Measurements from ENCODE around the gene DLG2.

DLG2 gene

DNA sequence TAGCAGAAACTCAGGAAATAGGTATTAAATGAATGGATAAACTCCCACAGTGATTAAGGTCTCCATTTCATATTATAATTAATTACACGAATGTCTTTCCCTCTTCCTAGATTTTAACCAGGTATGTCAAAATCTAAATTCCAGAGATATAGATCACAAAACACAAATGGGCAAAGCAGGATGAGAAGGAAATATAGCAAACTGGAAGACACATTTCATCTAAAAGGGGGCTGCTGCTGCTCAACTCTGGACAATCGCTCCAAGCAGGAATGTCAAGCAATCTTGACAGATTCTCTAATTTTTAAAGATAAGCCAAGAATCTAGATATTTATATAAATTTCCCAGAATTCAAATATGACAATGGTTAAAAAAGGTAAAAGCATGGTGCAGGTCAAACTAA lies 1786.8 kb downstream of the DLG2 start:
- no peak for DNase-seq
- no peaks in the 10 kb centered on the region for H3K36me3 ChIP-seq (ENCODE audit: control insufficient read depth in 1 of 2, insufficient read depth in 2 of 2, low read depth in 1 of 2, low read length in 2 of 2)
- H3K79me1 ChIP-seq (replicated peaks; ENCODE audit: low read length, poor library complexity, severe bottlenecking) = no peaks in the 10 kb centered on the region
- H3K14ac ChIP-seq (ENCODE audit: low read length in 2 of 2) = no peak overlapping the region
- no peak overlapping the region for H3K23ac ChIP-seq (ENCODE audit: low read length in 2 of 2)
- no peak overlapping the region for H3K9ac ChIP-seq (ENCODE audit: low read length)
- no peak overlapping the region for H2BK12ac ChIP-seq (ENCODE audit: low read length in 2 of 2)
- H3K27ac ChIP-seq (ENCODE audit: low read length, poor library complexity, severe bottlenecking) = no peak overlapping the region
- no peak overlapping the region for H2AFZ ChIP-seq (ENCODE audit: low read depth, low read length)
- no peak overlapping the region for H2BK15ac ChIP-seq (ENCODE audit: low read depth, poor library complexity, severe bottlenecking)
- no peak overlapping the region for H3K18ac ChIP-seq (ENCODE audit: low read depth in 1 of 2, low read length in 2 of 2)
- no peak overlapping the region for H4K91ac ChIP-seq (ENCODE audit: low read length)
- H3K4me2 ChIP-seq (ENCODE audit: low read length, poor library complexity, severe bottlenecking) = no peak overlapping the region
- no peak overlapping the region for H4K8ac ChIP-seq (ENCODE audit: low read length)
- H3K4me3 ChIP-seq (ENCODE audit: insufficient read depth in 1 of 2, low read depth in 1 of 2, low read length in 2 of 2) = no peak overlapping the region
- 91% methylated on average over 1 of the region's 2 CpGs for WGBS
- no peaks in the 10 kb centered on the region for H3K9me3 ChIP-seq (ENCODE audit: control insufficient read depth, low read length)
- H3K4ac ChIP-seq (ENCODE audit: low read depth in 1 of 2, low read length in 2 of 2) = no peak overlapping the region
- H3K27me3 ChIP-seq (ENCODE audit: control insufficient read depth in 1 of 2, insufficient read depth in 1 of 2, low read length in 2 of 2) = no peaks in the 10 kb centered on the region
- no peak overlapping the region for H2BK120ac ChIP-seq (ENCODE audit: low read depth, low read length)
- no peak overlapping the region for H2AK5ac ChIP-seq (ENCODE audit: low read length, severe bottlenecking)
- no peaks in the 10 kb centered on the region for H3K4me1 ChIP-seq (ENCODE audit: control insufficient read depth, insufficient read depth, low read depth, low read length)
- H2BK5ac ChIP-seq (ENCODE audit: low read depth, low read length, poor library complexity, severe bottlenecking) = no peak overlapping the region

DNA sequence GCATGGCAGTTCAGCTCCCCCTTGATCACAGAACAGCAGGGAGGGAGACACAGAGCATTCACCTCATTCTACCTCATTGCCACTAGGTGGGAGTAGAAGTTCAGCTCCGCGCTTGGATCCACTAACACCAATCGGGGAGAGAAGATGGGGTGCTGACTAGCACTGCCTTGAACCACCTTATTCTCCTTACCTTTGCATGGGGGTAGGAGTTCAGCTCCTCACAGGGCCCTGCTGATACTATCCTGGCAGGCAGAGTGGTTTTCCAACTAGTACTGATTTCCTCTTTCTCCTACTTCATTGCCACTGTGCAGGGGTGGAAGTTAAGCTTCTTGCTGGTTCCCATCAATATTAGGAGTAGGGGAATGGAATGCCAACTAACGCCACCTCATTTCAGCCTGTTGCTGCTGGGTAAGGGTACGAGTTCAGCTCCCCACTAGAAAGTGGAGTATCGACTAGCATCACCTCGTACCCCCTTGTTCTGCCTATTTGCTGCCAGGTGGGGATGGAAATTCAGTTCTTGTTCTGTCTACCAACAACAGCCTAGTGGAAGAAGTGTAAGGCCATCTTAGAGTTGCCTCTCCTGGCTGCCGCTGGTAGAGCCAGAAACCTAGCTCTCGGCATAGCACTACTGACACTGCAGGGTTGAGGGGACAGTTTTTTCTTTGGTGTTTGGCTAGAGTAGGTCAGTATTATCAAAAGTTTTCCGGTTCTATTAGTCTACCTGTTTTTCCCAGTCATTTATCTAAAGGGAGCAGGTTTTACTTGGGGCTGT lies 1790.1 kb downstream of the DLG2 start:
- no peak overlapping the region for H3K4me3 ChIP-seq (ENCODE audit: insufficient read depth in 1 of 2, low read depth in 1 of 2, low read length in 2 of 2)
- H2AK5ac ChIP-seq (ENCODE audit: low read length, severe bottlenecking) = no peak overlapping the region
- no peaks in the 10 kb centered on the region for H3K4me1 ChIP-seq (ENCODE audit: control insufficient read depth, insufficient read depth, low read depth, low read length)
- no peak overlapping the region for H3K18ac ChIP-seq (ENCODE audit: low read depth in 1 of 2, low read length in 2 of 2)
- no peaks in the 10 kb centered on the region for H3K9me3 ChIP-seq (ENCODE audit: control insufficient read depth, low read length)
- no peaks in the 10 kb centered on the region for H3K79me1 ChIP-seq (replicated peaks; ENCODE audit: low read length, poor library complexity, severe bottlenecking)
- no peak overlapping the region for H3K23ac ChIP-seq (ENCODE audit: low read length in 2 of 2)
- H3K27me3 ChIP-seq (ENCODE audit: control insufficient read depth in 1 of 2, insufficient read depth in 1 of 2, low read length in 2 of 2) = no peaks in the 10 kb centered on the region
- H3K36me3 ChIP-seq (ENCODE audit: control insufficient read depth in 1 of 2, insufficient read depth in 2 of 2, low read depth in 1 of 2, low read length in 2 of 2) = no peaks in the 10 kb centered on the region
- H3K4me2 ChIP-seq (ENCODE audit: low read length, poor library complexity, severe bottlenecking) = no peak overlapping the region
- no peak overlapping the region for H4K91ac ChIP-seq (ENCODE audit: low read length)
- no peak overlapping the region for H2BK15ac ChIP-seq (ENCODE audit: low read depth, poor library complexity, severe bottlenecking)
- no peak overlapping the region for H2AFZ ChIP-seq (ENCODE audit: low read depth, low read length)
- no peak overlapping the region for H3K9ac ChIP-seq (ENCODE audit: low read length)
- H2BK12ac ChIP-seq (ENCODE audit: low read length in 2 of 2) = no peak overlapping the region
- no peak overlapping the region for H3K4ac ChIP-seq (ENCODE audit: low read depth in 1 of 2, low read length in 2 of 2)
- no peak overlapping the region for H4K8ac ChIP-seq (ENCODE audit: low read length)
- no peak overlapping the region for H2BK5ac ChIP-seq (ENCODE audit: low read depth, low read length, poor library complexity, severe bottlenecking)
- H2BK120ac ChIP-seq (ENCODE audit: low read depth, low read length) = no peak overlapping the region
- no peak overlapping the region for H3K27ac ChIP-seq (ENCODE audit: low read length, poor library complexity, severe bottlenecking)
- H3K14ac ChIP-seq (ENCODE audit: low read length in 2 of 2) = no peak overlapping the region
- peak; percentile 67 for DNase-seq
- WGBS = 64% methylated on average over 10 of the region's 10 CpGs

GRCh38 chr11:83836065-83836464 lies 1791.1 kb downstream of the DLG2 start:
- Histone ChIP-seq H3K4me3 (ENCODE audit: insufficient read depth in 1 of 2, low read depth in 1 of 2, low read length in 2 of 2) (no peak overlapping the region), H3K18ac (ENCODE audit: low read depth in 1 of 2, low read length in 2 of 2) (no peak overlapping the region), H3K79me1 (replicated peaks; ENCODE audit: low read length, poor library complexity, severe bottlenecking) (no peaks in the 10 kb centered on the region), H2AK5ac (ENCODE audit: low read length, severe bottlenecking) (no peak overlapping the region), H2BK5ac (ENCODE audit: low read depth, low read length, poor library complexity, severe bottlenecking) (no peak overlapping the region), H3K4ac (ENCODE audit: low read depth in 1 of 2, low read length in 2 of 2) (no peak overlapping the region), H2BK120ac (ENCODE audit: low read depth, low read length) (no peak overlapping the region), H3K9me3 (ENCODE audit: control insufficient read depth, low read length) (no peaks in the 10 kb centered on the region), H3K14ac (ENCODE audit: low read length in 2 of 2) (no peak overlapping the region), H3K27ac (ENCODE audit: low read length, poor library complexity, severe bottlenecking) (no peak overlapping the region), H3K9ac (ENCODE audit: low read length) (no peak overlapping the region), H3K27me3 (ENCODE audit: control insufficient read depth in 1 of 2, insufficient read depth in 1 of 2, low read length in 2 of 2) (no peaks in the 10 kb centered on the region), H4K91ac (ENCODE audit: low read length) (no peak overlapping the region), H4K8ac (ENCODE audit: low read length) (no peak overlapping the region), H3K36me3 (ENCODE audit: control insufficient read depth in 1 of 2, insufficient read depth in 2 of 2, low read depth in 1 of 2, low read length in 2 of 2) (no peaks in the 10 kb centered on the region), H3K23ac (ENCODE audit: low read length in 2 of 2) (no peak overlapping the region), H3K4me2 (ENCODE audit: low read length, poor library complexity, severe bottlenecking) (no peak overlapping the region), H2BK15ac (ENCODE audit: low read depth, poor library complexity, severe bottlenecking) (no peak overlapping the region), H2BK12ac (ENCODE audit: low read length in 2 of 2) (no peak overlapping the region), H3K4me1 (ENCODE audit: control insufficient read depth, insufficient read depth, low read depth, low read length) (no peaks in the 10 kb centered on the region), H2AFZ (ENCODE audit: low read depth, low read length) (no peak overlapping the region)
- DNase-seq = no peak

DNA sequence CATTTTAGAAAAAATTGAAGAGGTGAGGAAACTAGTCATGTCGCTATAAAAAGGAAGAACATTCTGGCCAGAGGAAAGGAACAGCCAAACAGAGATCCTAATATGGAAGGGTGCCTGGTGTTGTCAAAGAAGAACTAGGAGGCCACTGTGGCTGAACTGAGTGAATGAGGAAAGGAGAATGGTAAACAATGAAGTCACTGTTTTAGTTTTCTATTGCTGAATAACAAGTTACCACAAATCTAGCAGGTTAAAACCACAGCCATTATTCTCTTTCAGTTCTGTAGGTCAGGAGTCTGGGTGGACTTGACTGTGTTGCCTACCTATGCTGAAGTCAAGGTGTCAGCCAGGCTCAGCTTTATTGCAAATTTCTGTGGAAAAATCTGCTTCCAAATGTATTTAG lies 1791.7 kb downstream of the DLG2 start:
- peak; percentile 48 for DNase-seq
- Histone ChIP-seq H3K79me1 (replicated peaks; ENCODE audit: low read length, poor library complexity, severe bottlenecking) (no peaks in the 10 kb centered on the region), H4K91ac (ENCODE audit: low read length) (no peak overlapping the region), H3K18ac (ENCODE audit: low read depth in 1 of 2, low read length in 2 of 2) (no peak overlapping the region), H3K14ac (ENCODE audit: low read length in 2 of 2) (no peak overlapping the region), H2AFZ (ENCODE audit: low read depth, low read length) (no peak overlapping the region), H3K4me3 (ENCODE audit: insufficient read depth in 1 of 2, low read depth in 1 of 2, low read length in 2 of 2) (no peak overlapping the region), H3K4me2 (ENCODE audit: low read length, poor library complexity, severe bottlenecking) (no peak overlapping the region), H3K9ac (ENCODE audit: low read length) (no peak overlapping the region), H3K27me3 (ENCODE audit: control insufficient read depth in 1 of 2, insufficient read depth in 1 of 2, low read length in 2 of 2) (no peaks in the 10 kb centered on the region), H3K27ac (ENCODE audit: low read length, poor library complexity, severe bottlenecking) (no peak overlapping the region), H2BK15ac (ENCODE audit: low read depth, poor library complexity, severe bottlenecking) (no peak overlapping the region), H4K8ac (ENCODE audit: low read length) (no peak overlapping the region), H3K23ac (ENCODE audit: low read length in 2 of 2) (no peak overlapping the region), H2BK120ac (ENCODE audit: low read depth, low read length) (no peak overlapping the region), H3K36me3 (ENCODE audit: control insufficient read depth in 1 of 2, insufficient read depth in 2 of 2, low read depth in 1 of 2, low read length in 2 of 2) (no peaks in the 10 kb centered on the region), H3K4me1 (ENCODE audit: control insufficient read depth, insufficient read depth, low read depth, low read length) (no peaks in the 10 kb centered on the region), H2BK5ac (ENCODE audit: low read depth, low read length, poor library complexity, severe bottlenecking) (no peak overlapping the region), H2AK5ac (ENCODE audit: low read length, severe bottlenecking) (no peak overlapping the region), H3K9me3 (ENCODE audit: control insufficient read depth, low read length) (no peaks in the 10 kb centered on the region), H3K4ac (ENCODE audit: low read depth in 1 of 2, low read length in 2 of 2) (no peak overlapping the region), H2BK12ac (ENCODE audit: low read length in 2 of 2) (no peak overlapping the region)
- 24% methylated on average over 1 of the region's 1 CpG for WGBS

Measured in mesenchymal stem cell (in vitro differentiated cells and primary cell).